ENCODE data around the gene GALNT2. TPM values are rescaled to one million over a fixed set of nuclear protein-coding genes. Genes with fewer than 3 reads are reported as not detected.
A peak's percentile ranks its signal among the peaks of the same experiment; 100 is the strongest.

The GALNT2 gene
- total RNA-seq, 5 donors from 2014 or later (not counting 1 experiment from before 2014, with no cell fraction given) = 22.2 to 29.7 (median 23.5) TPM

GRCh38 chr1:230105245-230105753 is 38.3 kb downstream of the GALNT2 start:
- ChIA-PET CTCF (no interaction called here), POLR2A (interaction anchor here in 1 of 2 donors (0.5 kb wide), 1 partner anchor 28 kb away, joined by 6 read pairs; no protein-coding TSS in a partner anchor)
- no peak for DNase-seq
- H3K27me3 ChIP-seq (replicated peaks in 1 of 2; ENCODE audit: control insufficient read depth in 2 of 2, extremely low read depth in 1 of 2, insufficient read depth in 2 of 2, low read length in 1 of 2) = no peaks in the 10 kb centered on the region
- H3K9me3 Mint-ChIP-seq = no peaks in the 10 kb centered on the region
- ATAC-seq (replicated peaks in 1 of 4) = no peak
- peak overlapping the region; percentile 7 to 50 for H3K27ac Mint-ChIP-seq
- H3K27me3 Mint-ChIP-seq = no peaks in the 10 kb centered on the region
- WGBS (ENCODE audit: insufficient coverage) = 66% methylated on average over 8 of the region's 12 CpGs
- peaks cover 80 to 85% (median 84%) of the 10 kb centered on the region in 3 donors for H3K4me1 Mint-ChIP-seq
- no peaks in the 10 kb centered on the region for H3K9me3 ChIP-seq
- no peaks in the 10 kb centered on the region for H3K36me3 ChIP-seq (ENCODE audit: control insufficient read depth in 2 of 2, extremely low read depth in 1 of 2, insufficient read depth in 1 of 2, low read length in 1 of 2)
- no peak overlapping the region for H3K4me3 Mint-ChIP-seq
- peaks cover 2% of the 10 kb centered on the region for H3K36me3 Mint-ChIP-seq
- peaks cover 2 to 43% of the 10 kb centered on the region in 2 experiments for H3K4me1 ChIP-seq (ENCODE audit: control insufficient read depth in 1 of 2, extremely low read depth in 1 of 2, insufficient read depth in 2 of 2, low read length in 2 of 2)
- H3K27ac ChIP-seq (ENCODE audit: low read length) = no peak overlapping the region
- H3K4me3 ChIP-seq (ENCODE audit: control insufficient read depth in 1 of 2, extremely low read depth in 1 of 2, low read length in 1 of 2) = no peak overlapping the region

- no peak overlapping the region for H3K4me3 ChIP-seq (ENCODE audit: control insufficient read depth in 1 of 2, extremely low read depth in 1 of 2, low read length in 1 of 2)
- no peak overlapping the region for H3K4me3 Mint-ChIP-seq
Observed at GRCh38 chr1:230105754-230106625, 39.0 kb downstream of the GALNT2 start.

GRCh38 chr1:230107941-230108340 is 40.9 kb downstream of the GALNT2 start:
- no peaks in the 10 kb centered on the region for H3K9me3 Mint-ChIP-seq
- Histone ChIP-seq H3K36me3 (ENCODE audit: control insufficient read depth in 2 of 2, extremely low read depth in 1 of 2, insufficient read depth in 1 of 2, low read length in 1 of 2) (peaks cover 0 to under 1% of the 10 kb centered on the region in 2 donors), H3K27me3 (replicated peaks in 1 of 2; ENCODE audit: control insufficient read depth in 2 of 2, extremely low read depth in 1 of 2, insufficient read depth in 2 of 2, low read length in 1 of 2) (no peaks in the 10 kb centered on the region), H3K4me3 (ENCODE audit: control insufficient read depth in 1 of 2, extremely low read depth in 1 of 2, low read length in 1 of 2) (no peak overlapping the region), H3K4me1 (ENCODE audit: control insufficient read depth in 1 of 2, extremely low read depth in 1 of 2, insufficient read depth in 2 of 2, low read length in 2 of 2) (peaks cover 2 to 41% of the 10 kb centered on the region in 2 experiments), H3K9me3 (no peaks in the 10 kb centered on the region), H3K27ac (ENCODE audit: low read length) (no peak overlapping the region)
- H3K4me1 Mint-ChIP-seq = peaks cover 70 to 88% (median 79%) of the 10 kb centered on the region in 3 donors
- ATAC-seq (replicated peaks in 1 of 4) (no peak), DNase-seq (no peak)
- ChIA-PET POLR2A (no interaction called here), CTCF (no interaction called here)
- no peaks in the 10 kb centered on the region for H3K27me3 Mint-ChIP-seq
- H3K4me3 Mint-ChIP-seq = no peak overlapping the region
- peaks cover 5% of the 10 kb centered on the region for H3K36me3 Mint-ChIP-seq
- 90% methylated on average over 4 of the region's 6 CpGs for WGBS (ENCODE audit: insufficient coverage)
- no peak overlapping the region for H3K27ac Mint-ChIP-seq

More at GRCh38 chr1:230105754-230106625, 39.0 kb downstream of the GALNT2 start:
- no peak overlapping the region for H3K27ac ChIP-seq (ENCODE audit: low read length)
- H3K36me3 ChIP-seq (ENCODE audit: control insufficient read depth in 2 of 2, extremely low read depth in 1 of 2, insufficient read depth in 1 of 2, low read length in 1 of 2) = no peaks in the 10 kb centered on the region
- Mint-ChIP-seq H3K27me3 (no peaks in the 10 kb centered on the region), H3K27ac (no peak overlapping the region), H3K4me1 (peaks cover 82 to 91% (median 86%) of the 10 kb centered on the region in 3 donors), H3K9me3 (no peaks in the 10 kb centered on the region), H3K36me3 (peaks cover 2% of the 10 kb centered on the region)
- no peaks in the 10 kb centered on the region for H3K27me3 ChIP-seq (replicated peaks in 1 of 2; ENCODE audit: control insufficient read depth in 2 of 2, extremely low read depth in 1 of 2, insufficient read depth in 2 of 2, low read length in 1 of 2)
- ATAC-seq (replicated peaks in 1 of 4) = no peak
- H3K4me1 ChIP-seq (ENCODE audit: control insufficient read depth in 1 of 2, extremely low read depth in 1 of 2, insufficient read depth in 2 of 2, low read length in 2 of 2) = peaks cover 2 to 43% of the 10 kb centered on the region in 2 experiments
- ChIA-PET CTCF (no interaction called here), POLR2A (interaction anchor here in 1 of 2 donors (0.5 kb wide), 1 partner anchor 28 kb away, joined by 6 read pairs; no protein-coding TSS in a partner anchor)
- 58% methylated on average over 8 of the region's 10 CpGs for WGBS (ENCODE audit: insufficient coverage)
- no peak for DNase-seq
- H3K9me3 ChIP-seq = no peaks in the 10 kb centered on the region

GRCh38 chr1:230108580-230108979 is 41.5 kb downstream of the GALNT2 start:
- Histone ChIP-seq H3K27me3 (replicated peaks in 1 of 2; ENCODE audit: control insufficient read depth in 2 of 2, extremely low read depth in 1 of 2, insufficient read depth in 2 of 2, low read length in 1 of 2) (no peaks in the 10 kb centered on the region), H3K27ac (ENCODE audit: low read length) (no peak overlapping the region), H3K36me3 (ENCODE audit: control insufficient read depth in 2 of 2, extremely low read depth in 1 of 2, insufficient read depth in 1 of 2, low read length in 1 of 2) (peaks cover 0 to 4% of the 10 kb centered on the region in 2 donors), H3K9me3 (no peaks in the 10 kb centered on the region), H3K4me3 (ENCODE audit: control insufficient read depth in 1 of 2, extremely low read depth in 1 of 2, low read length in 1 of 2) (no peak overlapping the region), H3K4me1 (ENCODE audit: control insufficient read depth in 1 of 2, extremely low read depth in 1 of 2, insufficient read depth in 2 of 2, low read length in 2 of 2) (peaks cover under 1 to 36% of the 10 kb centered on the region in 2 experiments)
- WGBS (ENCODE audit: insufficient coverage) = 84% methylated on average over 11 of the region's 12 CpGs
- ChIA-PET POLR2A (no interaction called here), CTCF (no interaction called here)
- H3K36me3 Mint-ChIP-seq = peaks cover 10% of the 10 kb centered on the region
- no peaks in the 10 kb centered on the region for H3K27me3 Mint-ChIP-seq
- H3K4me3 Mint-ChIP-seq = no peak overlapping the region
- ATAC-seq (replicated peaks in 1 of 4) (no peak), DNase-seq (no peak)
- no peaks in the 10 kb centered on the region for H3K9me3 Mint-ChIP-seq
- peaks cover 63 to 88% (median 74%) of the 10 kb centered on the region in 3 donors for H3K4me1 Mint-ChIP-seq
- H3K27ac Mint-ChIP-seq = peak overlapping the region in 1 of 2 donors; percentile 16

- H3K9me3 ChIP-seq = no peaks in the 10 kb centered on the region
- H3K36me3 Mint-ChIP-seq = peaks cover 15% of the 10 kb centered on the region
- H3K27ac Mint-ChIP-seq = peak overlapping the region in 1 of 2 donors; percentile 35
- H3K27ac ChIP-seq (ENCODE audit: low read length) = no peak overlapping the region
- no peaks in the 10 kb centered on the region for H3K27me3 ChIP-seq (replicated peaks in 1 of 2; ENCODE audit: control insufficient read depth in 2 of 2, extremely low read depth in 1 of 2, insufficient read depth in 2 of 2, low read length in 1 of 2)
- peaks cover 58 to 83% (median 69%) of the 10 kb centered on the region in 3 donors for H3K4me1 Mint-ChIP-seq
- H3K36me3 ChIP-seq (ENCODE audit: control insufficient read depth in 2 of 2, extremely low read depth in 1 of 2, insufficient read depth in 1 of 2, low read length in 1 of 2) = peaks cover 0 to 4% of the 10 kb centered on the region in 2 donors
- no peaks in the 10 kb centered on the region for H3K9me3 Mint-ChIP-seq
- ChIA-PET POLR2A (no interaction called here), CTCF (no interaction called here)
- H3K4me1 ChIP-seq (ENCODE audit: control insufficient read depth in 1 of 2, extremely low read depth in 1 of 2, insufficient read depth in 2 of 2, low read length in 2 of 2) = peaks cover 0 to 31% of the 10 kb centered on the region in 2 experiments
- WGBS (ENCODE audit: insufficient coverage) = 91% methylated on average over 8 of the region's 11 CpGs
- H3K27me3 Mint-ChIP-seq = no peaks in the 10 kb centered on the region
- H3K4me3 Mint-ChIP-seq = no peak overlapping the region
- no peak overlapping the region for H3K4me3 ChIP-seq (ENCODE audit: control insufficient read depth in 1 of 2, extremely low read depth in 1 of 2, low read length in 1 of 2)
- DNase-seq = no peak
- no peak for ATAC-seq (replicated peaks in 1 of 4)
Observed at GRCh38 chr1:230109066-230109465, 42.0 kb downstream of the GALNT2 start.

- no peaks in the 10 kb centered on the region for H3K9me3 ChIP-seq
- Mint-ChIP-seq H3K27me3 (no peaks in the 10 kb centered on the region), H3K4me3 (peak overlapping the region in 1 of 3 donors; percentile 37), H3K4me1 (peaks cover 48 to 73% (median 59%) of the 10 kb centered on the region in 3 donors), H3K27ac (peak overlapping the region; percentile 8 to 35), H3K36me3 (peaks cover 18% of the 10 kb centered on the region), H3K9me3 (no peaks in the 10 kb centered on the region)
- DNase-seq = peak in 34 of 35 experiments; percentile 9 to 58 (median 32)
- no peak overlapping the region for H3K4me3 ChIP-seq (ENCODE audit: control insufficient read depth in 1 of 2, extremely low read depth in 1 of 2, low read length in 1 of 2)
- peaks cover 0 to 21% of the 10 kb centered on the region in 2 experiments for H3K4me1 ChIP-seq (ENCODE audit: control insufficient read depth in 1 of 2, extremely low read depth in 1 of 2, insufficient read depth in 2 of 2, low read length in 2 of 2)
- H3K27me3 ChIP-seq (replicated peaks in 1 of 2; ENCODE audit: control insufficient read depth in 2 of 2, extremely low read depth in 1 of 2, insufficient read depth in 2 of 2, low read length in 1 of 2) = no peaks in the 10 kb centered on the region
- POLR2A ChIA-PET = no interaction called here
- peak; percentile 86 to 96 (median 92) for ATAC-seq (replicated peaks in 1 of 4)
- CTCF ChIA-PET = interaction anchor here in 1 of 2 donors (0.5 to 0.7 kb wide), 3 partner anchors 67 to 394 kb away, joined by 3 read pairs; no protein-coding TSS in a partner anchor
- H3K36me3 ChIP-seq (ENCODE audit: control insufficient read depth in 2 of 2, extremely low read depth in 1 of 2, insufficient read depth in 1 of 2, low read length in 1 of 2) = peaks cover 3 to 4% of the 10 kb centered on the region in 2 donors
- H3K27ac ChIP-seq (ENCODE audit: low read length) = no peak overlapping the region
- 18% methylated on average over 4 of the region's 11 CpGs for WGBS (ENCODE audit: insufficient coverage)
Observed at GRCh38 chr1:230109895-230110667, 43.0 kb downstream of the GALNT2 start.

Data from T-cell (primary cell).